ENCODE data around the gene CTPS2. TPM values are rescaled to one million over a fixed set of nuclear protein-coding genes. Genes with fewer than 3 reads are reported as not detected.
A peak's percentile ranks its signal among the peaks of the same experiment; 100 is the strongest.

CTPS2 gene
- total RNA-seq, 1 experiment from 2014 or later, result 25.0 TPM

DNA sequence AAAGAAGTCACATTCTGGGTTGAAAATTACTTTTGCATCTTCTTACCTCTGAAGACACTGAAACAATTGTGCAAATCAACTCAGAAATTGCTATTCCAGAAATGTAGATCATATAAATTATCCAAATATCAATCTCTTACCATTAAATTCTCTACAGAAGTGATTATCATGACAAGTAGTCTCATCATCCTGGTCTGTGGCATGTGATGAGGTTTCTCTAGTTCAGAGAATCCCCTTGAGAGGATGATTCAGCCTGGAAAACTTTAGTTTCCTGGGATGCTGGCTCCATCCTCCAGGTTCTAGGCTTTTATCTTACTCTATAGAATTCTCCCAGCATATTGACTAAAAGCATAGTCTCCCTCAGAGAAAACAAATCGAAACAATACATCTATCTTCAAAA is 138.7 kb downstream of the CTPS2 start:
- Histone ChIP-seq H3K4me2 (ENCODE audit: low read length) (no peak overlapping the region), H3K36me3 (ENCODE audit: low read depth, low read length) (no peaks in the 10 kb centered on the region), H3K9me3 (ENCODE audit: low read length) (no peaks in the 10 kb centered on the region), H4K20me1 (ENCODE audit: low read length) (no peaks in the 10 kb centered on the region), H3K27me3 (ENCODE audit: low read length) (no peaks in the 10 kb centered on the region), H3K79me2 (ENCODE audit: low read length) (no peaks in the 10 kb centered on the region), H3F3A (ENCODE audit: low read length, unreplicated experiment) (no peaks in the 10 kb centered on the region), H3K4me3 (ENCODE audit: low read length) (no peak overlapping the region), H2AFZ (ENCODE audit: low read length) (no peak overlapping the region), H3K9ac (ENCODE audit: low read length) (no peak overlapping the region), H3K27ac (ENCODE audit: low read length) (no peak overlapping the region), H3K9me2 (replicated peaks; ENCODE audit: low read length) (no peaks in the 10 kb centered on the region), H3K4me1 (ENCODE audit: insufficient read depth, low read length) (peaks cover 3% of the 10 kb centered on the region; the same call in 1 of the 2 replicates)
- ATAC-seq (no peak), DNase-seq (peak; percentile 23)
- POLR2A ChIA-PET (ENCODE audit: unreplicated experiment), result no interaction called here
- CTCF ChIA-PET, result no interaction called here
- TF ChIP-seq EZH2phosphoT487 (IDR thresholded peaks at IDR 0.05; ENCODE audit: borderline replicate concordance, low read length) (no peak), EZH2 (IDR thresholded peaks at IDR 0.05; ENCODE audit: low read length, unreplicated experiment) (no peak)
- TF ChIP-seq, protein P1, sequence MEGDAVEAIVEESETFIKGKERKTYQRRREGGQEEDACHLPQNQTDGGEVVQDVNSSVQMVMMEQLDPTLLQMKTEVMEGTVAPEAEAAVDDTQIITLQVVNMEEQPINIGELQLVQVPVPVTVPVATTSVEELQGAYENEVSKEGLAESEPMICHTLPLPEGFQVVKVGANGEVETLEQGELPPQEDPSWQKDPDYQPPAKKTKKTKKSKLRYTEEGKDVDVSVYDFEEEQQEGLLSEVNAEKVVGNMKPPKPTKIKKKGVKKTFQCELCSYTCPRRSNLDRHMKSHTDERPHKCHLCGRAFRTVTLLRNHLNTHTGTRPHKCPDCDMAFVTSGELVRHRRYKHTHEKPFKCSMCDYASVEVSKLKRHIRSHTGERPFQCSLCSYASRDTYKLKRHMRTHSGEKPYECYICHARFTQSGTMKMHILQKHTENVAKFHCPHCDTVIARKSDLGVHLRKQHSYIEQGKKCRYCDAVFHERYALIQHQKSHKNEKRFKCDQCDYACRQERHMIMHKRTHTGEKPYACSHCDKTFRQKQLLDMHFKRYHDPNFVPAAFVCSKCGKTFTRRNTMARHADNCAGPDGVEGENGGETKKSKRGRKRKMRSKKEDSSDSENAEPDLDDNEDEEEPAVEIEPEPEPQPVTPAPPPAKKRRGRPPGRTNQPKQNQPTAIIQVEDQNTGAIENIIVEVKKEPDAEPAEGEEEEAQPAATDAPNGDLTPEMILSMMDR (conservative IDR thresholded peaks at IDR 0.05; ENCODE audit: low read depth, low read length), result no peak
- intact Hi-C loops (cut with micrococcal nuclease), result no loop called here
- BruUV-seq (replicated peaks), result no TSS peak

DNA sequence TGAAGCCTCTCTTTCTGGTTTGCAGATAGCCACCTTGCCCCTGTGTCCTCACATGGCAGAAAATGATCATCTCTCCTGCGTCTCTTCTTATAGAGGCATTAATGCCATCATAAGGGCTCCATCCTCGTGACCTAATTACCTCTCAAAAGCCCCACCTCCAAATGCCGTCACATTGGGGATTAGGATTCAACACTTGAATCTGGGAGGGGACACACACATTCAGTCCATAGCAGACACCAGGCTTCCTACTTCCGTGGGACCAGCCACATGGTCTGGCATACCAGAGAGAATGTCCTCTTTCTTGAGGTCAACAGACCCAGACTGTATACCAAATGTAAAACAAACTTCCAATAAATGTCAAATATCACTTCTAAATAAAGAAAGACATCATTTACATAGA is 144.8 kb downstream of the CTPS2 start:
- H3K27me3 ChIP-seq (ENCODE audit: low read length), result no peaks in the 10 kb centered on the region
- H3F3A ChIP-seq (ENCODE audit: low read length, unreplicated experiment), result no peaks in the 10 kb centered on the region
- POLR2A ChIA-PET (ENCODE audit: unreplicated experiment), result no interaction called here
- TF ChIP-seq EZH2phosphoT487 (IDR thresholded peaks at IDR 0.05; ENCODE audit: borderline replicate concordance, low read length) (no peak), EZH2 (IDR thresholded peaks at IDR 0.05; ENCODE audit: low read length, unreplicated experiment) (no peak)
- TF ChIP-seq, protein P1 (conservative IDR thresholded peaks at IDR 0.05; ENCODE audit: low read depth, low read length), result no peak
- intact Hi-C loops (cut with micrococcal nuclease), result no loop called here
- no peaks in the 10 kb centered on the region for H3K9me3 ChIP-seq (ENCODE audit: low read length)
- H3K4me3 ChIP-seq (ENCODE audit: low read length), result no peak overlapping the region
- H3K27ac ChIP-seq (ENCODE audit: low read length), result no peak overlapping the region
- DNase-seq, result no peak
- H3K36me3 ChIP-seq (ENCODE audit: low read depth, low read length), result no peaks in the 10 kb centered on the region
- no peaks in the 10 kb centered on the region for H3K9me2 ChIP-seq (replicated peaks; ENCODE audit: low read length)
- CTCF ChIA-PET, result no interaction called here
- BruUV-seq (replicated peaks), result no TSS peak
- no peak for ATAC-seq
- no peaks in the 10 kb centered on the region for H3K4me1 ChIP-seq (ENCODE audit: insufficient read depth, low read length)
- no peaks in the 10 kb centered on the region for H4K20me1 ChIP-seq (ENCODE audit: low read length)
- H3K9ac ChIP-seq (ENCODE audit: low read length), result no peak overlapping the region
- no peaks in the 10 kb centered on the region for H3K79me2 ChIP-seq (ENCODE audit: low read length)
- no peak overlapping the region for H3K4me2 ChIP-seq (ENCODE audit: low read length)
- H2AFZ ChIP-seq (ENCODE audit: low read length), result no peak overlapping the region

DNA sequence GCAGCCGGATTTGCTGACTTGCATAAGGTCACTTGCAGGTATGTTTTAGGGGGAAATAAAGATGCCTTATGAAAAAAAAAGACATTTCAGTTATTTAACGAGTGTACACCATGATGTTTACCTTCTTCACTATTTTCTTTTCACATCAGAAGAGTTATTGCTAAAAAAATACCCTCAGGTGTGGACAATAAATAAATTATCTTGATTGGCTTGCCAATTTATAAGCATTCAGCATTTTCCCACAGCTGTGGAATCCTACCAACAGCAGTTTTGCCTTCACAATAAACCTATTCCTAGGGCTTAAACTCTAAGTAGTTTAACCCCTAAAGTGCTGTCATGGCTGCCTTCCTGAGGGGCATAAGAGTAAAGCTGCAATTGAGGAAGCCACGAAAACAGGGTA is 145.9 kb downstream of the CTPS2 start:
- no peak overlapping the region for H3K27ac ChIP-seq (ENCODE audit: low read length)
- no peaks in the 10 kb centered on the region for H3K9me3 ChIP-seq (ENCODE audit: low read length)
- no peaks in the 10 kb centered on the region for H3K9me2 ChIP-seq (replicated peaks; ENCODE audit: low read length)
- ChIA-PET POLR2A (ENCODE audit: unreplicated experiment) (no interaction called here), CTCF (interaction anchor here (0.6 kb wide), 2 partner anchors 98 to 306 kb away, joined by 3 read pairs; no protein-coding TSS in a partner anchor)
- H4K20me1 ChIP-seq (ENCODE audit: low read length), result no peaks in the 10 kb centered on the region
- no peak overlapping the region for H3K9ac ChIP-seq (ENCODE audit: low read length)
- no peak overlapping the region for H2AFZ ChIP-seq (ENCODE audit: low read length)
- no peaks in the 10 kb centered on the region for H3K36me3 ChIP-seq (ENCODE audit: low read depth, low read length)
- TF ChIP-seq EZH2 (IDR thresholded peaks at IDR 0.05; ENCODE audit: low read length, unreplicated experiment), result no peak
- no peak for TF ChIP-seq EZH2phosphoT487 (IDR thresholded peaks at IDR 0.05; ENCODE audit: borderline replicate concordance, low read length)
- TF ChIP-seq, protein P1 (conservative IDR thresholded peaks at IDR 0.05; ENCODE audit: low read depth, low read length), result no peak
- no peak for ATAC-seq
- H3F3A ChIP-seq (ENCODE audit: low read length, unreplicated experiment), result no peaks in the 10 kb centered on the region
- no peaks in the 10 kb centered on the region for H3K4me1 ChIP-seq (ENCODE audit: insufficient read depth, low read length)
- intact Hi-C loops (cut with micrococcal nuclease), result no loop called here
- no peak for DNase-seq
- no peak overlapping the region for H3K4me2 ChIP-seq (ENCODE audit: low read length)
- H3K4me3 ChIP-seq (ENCODE audit: low read length), result no peak overlapping the region
- no TSS peak for BruUV-seq (replicated peaks)
- H3K27me3 ChIP-seq (ENCODE audit: low read length), result no peaks in the 10 kb centered on the region
- H3K79me2 ChIP-seq (ENCODE audit: low read length), result no peaks in the 10 kb centered on the region
